Activated CD8-positive, alpha-beta memory T cell treated with anti-CD3 and anti-CD28 coated beads, Interleukin-2, amount 50 U/mL, for 24 hours (primary cell): ENCODE results near the gene PSMD8.
"Not testable (repeated sequence)": the region's sequence is repeated elsewhere in the genome, so short reads cannot be mapped to it uniquely, and the experiment has no call there.

Experiments
- DNase-seq: peaks from one replicate; pipeline ENCODE4 v3.0.0-alpha.2; 2020; ENCODE audit errors: extremely low read depth

Gene PSMD8

GRCh38 chr19:38387550-38388348 is 13.4 kb downstream of the PSMD8 start, which contains the start of gene GGN:
TSS of gene GGN (minus strand) at chr19:38388034. CDS start at chr19:38387261, 773 bp downstream.
- DNase-seq: peak; percentile 47

- DNase-seq: no peak
Observed at GRCh38 chr19:38388349-38389100, 14.2 kb downstream of the PSMD8 start, which contains the start of gene SPRED3. TSS of gene SPRED3 (plus strand) at chr19:38388697. CDS start at chr19:38390303, 1,606 bp downstream.

GRCh38 chr19:38389101-38389925 is 14.9 kb downstream of the PSMD8 start:
- DNase-seq: no peak

GRCh38 chr19:38389957-38390924 is 15.9 kb downstream of the PSMD8 start:
- DNase-seq: no peak

GRCh38 chr19:38391911-38392464 is 17.6 kb downstream of the PSMD8 start:
- no peak for DNase-seq

GRCh38 chr19:38392707-38393308 is 18.4 kb downstream of the PSMD8 start:
- no peak for DNase-seq

- peak; percentile 43 for DNase-seq
Observed at GRCh38 chr19:38394488-38394887, 20.1 kb downstream of the PSMD8 start.

DNA sequence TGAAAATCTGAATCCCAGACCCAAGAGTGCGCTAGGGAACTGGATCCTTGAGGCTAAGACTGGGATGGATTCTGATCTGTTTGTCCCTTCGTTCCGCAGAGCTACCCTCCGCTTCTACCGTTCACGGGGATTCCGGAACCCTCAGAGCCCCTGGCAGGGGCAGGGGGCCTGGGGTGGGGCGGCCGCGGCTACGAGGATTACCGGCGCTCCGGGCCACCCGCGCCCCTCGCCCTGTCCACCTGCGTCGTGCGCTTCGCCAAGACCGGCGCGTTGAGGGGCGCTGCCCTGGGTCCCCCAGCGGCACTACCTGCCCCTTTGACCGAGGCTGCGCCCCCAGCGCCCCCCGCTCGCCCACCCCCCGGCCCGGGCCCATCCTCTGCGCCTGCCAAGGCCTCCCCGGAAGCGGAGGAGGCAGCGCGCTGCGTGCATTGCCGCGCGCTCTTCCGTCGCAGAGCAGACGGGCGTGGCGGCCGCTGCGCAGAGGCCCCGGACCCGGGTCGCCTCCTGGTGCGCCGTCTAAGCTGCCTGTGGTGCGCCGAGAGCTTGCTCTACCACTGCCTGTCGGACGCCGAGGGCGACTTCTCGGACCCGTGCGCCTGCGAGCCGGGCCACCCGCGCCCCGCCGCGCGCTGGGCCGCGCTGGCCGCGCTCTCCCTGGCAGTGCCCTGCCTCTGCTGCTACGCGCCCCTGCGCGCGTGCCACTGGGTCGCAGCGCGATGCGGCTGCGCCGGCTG is 21.2 kb downstream of the PSMD8 start:
- DNase-seq: no peak

DNA sequence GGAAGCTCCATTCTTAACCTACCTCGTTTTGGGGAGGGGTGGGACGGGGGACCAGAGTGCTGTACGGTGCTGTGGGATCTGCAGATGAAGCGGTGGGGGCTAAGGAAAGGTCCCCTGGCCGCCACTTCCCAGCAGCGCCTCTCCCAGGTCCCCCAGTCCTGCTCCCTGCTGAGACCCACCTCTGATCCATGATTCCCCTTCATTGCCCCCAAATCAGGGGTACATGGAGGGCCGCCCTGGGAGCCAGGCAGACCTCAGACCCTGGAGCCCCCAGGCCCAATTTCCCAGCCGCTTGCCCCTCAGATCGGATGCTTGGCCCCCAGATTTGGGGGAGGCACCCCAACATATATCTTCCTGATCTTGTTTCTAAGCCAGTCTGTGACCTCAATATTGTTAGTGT is 24.7 kb downstream of the PSMD8 start:
- DNase-seq: no peak

DNA sequence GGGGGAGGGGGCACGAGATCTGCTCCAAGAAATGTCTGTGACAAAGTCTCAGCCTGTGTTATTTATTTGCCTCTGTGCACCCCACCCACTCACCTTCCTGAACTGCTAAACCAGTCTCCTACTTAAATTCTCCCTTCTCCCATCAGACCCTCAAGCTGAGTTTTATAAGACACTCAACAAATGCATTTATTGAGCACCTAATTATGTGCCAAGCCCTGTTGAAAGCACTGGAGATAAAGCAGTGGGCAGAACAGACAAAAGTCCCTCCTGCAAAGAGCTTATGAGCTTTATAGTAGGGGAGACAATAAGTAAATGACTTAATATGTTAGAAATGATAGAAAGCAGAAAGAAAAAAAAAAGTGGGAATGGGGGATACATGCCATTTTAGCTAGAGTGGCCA is 25.2 kb downstream of the PSMD8 start:
- DNase-seq: no peak

DNA sequence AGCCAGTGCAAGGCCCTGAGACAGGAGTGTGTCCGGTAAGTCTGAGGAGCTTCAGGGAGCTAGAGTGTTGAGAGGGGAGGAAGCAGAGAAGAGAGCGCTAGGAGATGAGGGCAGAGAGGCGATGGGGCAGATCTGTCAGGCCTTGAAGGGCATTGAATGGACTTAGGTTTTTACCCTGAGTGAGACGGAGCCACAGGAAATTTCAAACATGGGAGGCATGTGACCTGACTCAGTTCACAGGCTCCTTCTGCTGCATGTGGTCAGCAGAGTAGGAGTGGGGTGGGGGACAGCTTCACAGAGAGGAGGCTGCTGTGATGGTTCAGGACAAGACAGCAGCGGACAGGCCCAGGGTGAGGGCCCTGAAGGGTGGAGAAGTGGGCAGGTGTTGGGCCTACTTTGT is 26.0 kb downstream of the PSMD8 start:
- DNase-seq: no peak

DNA sequence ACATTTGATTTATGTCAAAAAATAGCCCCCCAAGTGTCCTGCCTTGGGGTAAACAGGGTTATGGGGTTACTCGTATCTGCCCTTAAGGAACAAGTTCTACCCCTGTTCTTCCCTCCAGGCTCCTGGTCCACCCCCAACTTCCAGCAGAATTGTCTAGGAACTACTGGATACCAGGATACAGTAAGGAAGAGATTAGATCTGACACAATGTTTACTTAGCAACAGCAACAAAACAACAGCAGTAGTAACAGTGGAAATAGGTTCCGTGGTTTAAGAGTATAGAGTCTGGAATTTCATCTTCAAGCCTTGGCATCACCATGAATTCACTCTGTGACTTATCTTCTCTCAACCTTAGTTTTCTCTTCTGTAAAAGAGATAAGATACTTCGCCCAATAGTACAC is 26.8 kb downstream of the PSMD8 start:
- DNase-seq: no peak

- DNase-seq: no peak
Observed at GRCh38 chr19:38402623-38402966, 28.2 kb downstream of the PSMD8 start.

DNA sequence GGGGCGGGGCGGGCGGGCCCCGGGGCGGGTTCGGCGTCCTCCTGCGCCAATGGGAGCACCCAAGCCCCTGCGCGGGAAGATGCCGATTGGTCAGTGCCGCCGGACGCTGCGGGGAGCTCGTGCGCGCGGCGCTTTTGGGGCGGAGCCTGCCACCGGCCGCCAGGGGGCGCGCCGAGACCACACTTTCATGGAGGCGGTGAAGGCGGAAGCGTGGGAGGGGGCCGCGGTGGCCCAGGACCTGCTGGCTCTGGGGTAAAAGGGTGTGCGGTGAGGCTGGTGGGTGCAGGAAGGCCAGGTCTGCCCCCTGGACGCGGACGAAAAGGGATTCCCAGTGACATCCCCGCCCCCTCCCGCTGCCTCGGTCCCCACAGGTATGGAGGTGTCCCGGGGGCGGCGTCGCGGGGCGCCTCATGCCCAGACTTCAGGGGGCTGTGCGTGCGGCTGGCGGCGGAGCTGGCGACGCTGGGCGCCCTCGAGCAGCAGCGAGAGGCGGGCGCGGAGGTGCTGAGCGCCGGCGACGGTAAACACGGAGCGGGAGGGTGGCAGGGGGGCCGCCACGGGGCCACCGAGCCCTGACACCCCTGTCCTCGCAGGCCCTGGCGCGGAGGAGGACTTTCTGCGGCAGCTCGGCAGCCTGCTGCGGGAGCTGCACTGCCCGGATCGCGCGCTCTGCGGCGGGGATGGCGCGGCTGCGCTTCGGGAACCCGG is 28.8 kb downstream of the PSMD8 start, which contains the start of gene FAM98C:
Gene FAM98C, plus strand, starts transcription at position 127 of the 708 bp plus-strand sequence. Its CDS starts 61 bp downstream, at position 188.
- DNase-seq: peak; percentile 85

- DNase-seq: no peak
Observed at GRCh38 chr19:38404858-38405257, 30.5 kb downstream of the PSMD8 start.

DNA sequence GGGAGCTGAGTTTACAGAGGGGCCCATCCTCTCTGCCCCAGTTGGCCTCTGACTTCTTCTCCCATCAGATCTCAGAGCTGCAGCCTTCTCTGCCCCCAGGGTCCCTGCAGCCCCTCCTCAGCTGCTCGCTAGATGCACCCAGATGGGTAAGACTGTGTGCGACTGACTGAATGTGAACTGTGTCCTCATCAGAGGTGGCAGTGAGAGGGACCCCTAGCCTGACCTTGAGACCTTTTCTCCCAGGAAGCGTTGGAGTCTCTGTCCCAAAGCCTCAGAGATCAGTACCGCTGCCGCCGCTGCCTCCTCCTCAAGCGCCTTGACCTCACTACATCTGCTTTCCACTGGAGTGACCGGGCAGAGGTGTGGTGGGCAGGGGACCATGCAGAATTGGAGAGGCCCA is 30.9 kb downstream of the PSMD8 start:
- no peak for DNase-seq

DNA sequence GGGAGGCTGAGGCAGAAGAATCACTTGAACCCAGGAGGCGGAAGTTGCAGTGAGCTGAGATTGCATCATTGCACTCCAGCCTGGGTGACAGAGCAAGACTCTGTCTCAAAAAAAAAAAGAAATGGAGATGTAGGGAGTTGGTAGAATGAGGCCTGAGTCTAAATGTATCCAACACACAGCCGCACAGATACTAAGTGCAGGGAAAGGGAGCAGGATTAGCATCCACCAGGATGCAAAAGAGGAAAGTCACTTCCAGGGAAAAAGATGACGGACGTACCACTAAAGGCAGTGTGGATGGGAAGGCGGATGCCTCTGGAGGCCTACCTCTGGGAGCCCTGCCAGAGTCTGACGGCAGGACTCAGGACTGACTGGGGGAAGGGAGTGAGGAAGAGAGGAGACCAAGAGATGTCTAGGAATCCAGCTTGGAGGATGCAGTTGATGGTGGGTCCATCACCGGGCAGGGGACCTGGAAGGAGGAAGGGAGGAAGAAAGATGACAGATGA is 35.3 kb downstream of the PSMD8 start:
- no peak for DNase-seq

GRCh38 chr19:38410407-38410806 is 36.0 kb downstream of the PSMD8 start:
- DNase-seq: not testable (repeated sequence)
